HCT116 (cell line): ENCODE data around the gene CST4.

ENCODE experiments used
- CTCF ChIP-seq, 3 experiments: fragments of 200-600 bp in 1 of 3; sonication (generic) in 1 of 3; IDR thresholded peaks in 2 of 3; conservative IDR thresholded peaks in 1 of 3; 2 replicates each; pipeline ENCODE4 v1.5.1; 2012 to 2017; ENCODE audit warnings: low read depth in 2 of 3, low read length in 2 of 3, antibody characterized with exemption in 1 of 3, borderline replicate concordance in 1 of 3, control low read depth in 1 of 3, mild to moderate bottlenecking in 1 of 3, mixed read lengths in 1 of 3, mixed run types in 1 of 3, moderate library complexity in 1 of 3; ENCODE audit not compliant: insufficient read depth in 1 of 3
- ELF1 ChIP-seq: IDR thresholded peaks from 2 replicates; pipeline ENCODE4 v1.6.1; 2012; ENCODE audit warnings: low read depth, borderline replicate concordance
- EZH2 ChIP-seq: fragments of 200-600 bp; sonication (generic); IDR thresholded peaks from 2 replicates; pipeline ENCODE4 v1.6.1; 2017; ENCODE audit warnings: antibody characterized with exemption, mixed run types
- EZH2phosphoT487 ChIP-seq: fragments of 200-600 bp; IDR thresholded peaks from 2 replicates; pipeline ENCODE4 v1.6.1; 2018; ENCODE audit warnings: antibody characterized with exemption, borderline replicate concordance
- JUND ChIP-seq: IDR thresholded peaks from 2 replicates; pipeline ENCODE4 v1.6.1; 2012
- MAX ChIP-seq: IDR thresholded peaks from 2 replicates; pipeline ENCODE4 v1.6.1; 2012
- POLR2A ChIP-seq: IDR thresholded peaks from 2 replicates; pipeline ENCODE4 v1.7.0; 2011; ENCODE audit warnings: borderline replicate concordance; ENCODE audit not compliant: insufficient read depth, insufficient read length; ENCODE audit errors: extremely low read depth
- POLR2AphosphoS5 ChIP-seq: IDR thresholded peaks from 2 replicates; pipeline ENCODE4 v1.6.1; 2011; ENCODE audit warnings: mild to moderate bottlenecking, low read depth, low read length, moderate library complexity
- REST ChIP-seq: IDR thresholded peaks from 2 replicates; pipeline ENCODE4 v1.6.1; 2012; ENCODE audit warnings: low read depth
- SIN3A ChIP-seq: IDR thresholded peaks from 2 replicates; pipeline ENCODE4 v1.6.1; 2012; ENCODE audit warnings: low read depth
- YY1 ChIP-seq: IDR thresholded peaks from 2 replicates; pipeline ENCODE4 v1.6.1; 2011; ENCODE audit warnings: low read length, low read depth, moderate library complexity, mild to moderate bottlenecking; ENCODE audit not compliant: insufficient replicate concordance; ENCODE audit errors: extremely low read depth
- ZNF274 ChIP-seq: fragments of 200-500 bp; sonication (Bioruptor generic); IDR thresholded peaks from 2 replicates; pipeline ENCODE4 v1.6.1; 2014; ENCODE audit warnings: mild to moderate bottlenecking, low read depth, low read length, inconsistent platforms

GRCh38 chr20:23666698-23667097 is 22.1 kb downstream of the CST4 start:
- TF ChIP-seq SIN3A (no peak), EZH2 (no peak), CTCF (IDR thresholded peaks at IDR 0.05 in 2 of 3, conservative IDR thresholded peaks at IDR 0.05 in 1 of 3; ENCODE audit: borderline replicate concordance in 1 of 3, insufficient read depth in 1 of 3, low read depth in 2 of 3, low read length in 2 of 3) (no peak), EZH2phosphoT487 (no peak), POLR2A (no peak), JUND (no peak), YY1 (no peak), MAX (no peak), ZNF274 (no peak), ELF1 (no peak), POLR2AphosphoS5 (no peak), REST (no peak)
